HG02852 (cell line): Measurements from ENCODE around the gene RAB7B.

Experiments used
- ATAC-seq: cut with Tn5 transposase; IDR thresholded peaks from one replicate; pipeline ENCODE4 v1.9.1; 2021; ENCODE audit warnings: mild to moderate bottlenecking, moderate library complexity; ENCODE audit not compliant: unreplicated experiment

The RAB7B gene

GRCh38 chr1:205950826-205951549 lies 52.2 kb downstream of the RAB7B start:
- ATAC-seq: no peak

DNA sequence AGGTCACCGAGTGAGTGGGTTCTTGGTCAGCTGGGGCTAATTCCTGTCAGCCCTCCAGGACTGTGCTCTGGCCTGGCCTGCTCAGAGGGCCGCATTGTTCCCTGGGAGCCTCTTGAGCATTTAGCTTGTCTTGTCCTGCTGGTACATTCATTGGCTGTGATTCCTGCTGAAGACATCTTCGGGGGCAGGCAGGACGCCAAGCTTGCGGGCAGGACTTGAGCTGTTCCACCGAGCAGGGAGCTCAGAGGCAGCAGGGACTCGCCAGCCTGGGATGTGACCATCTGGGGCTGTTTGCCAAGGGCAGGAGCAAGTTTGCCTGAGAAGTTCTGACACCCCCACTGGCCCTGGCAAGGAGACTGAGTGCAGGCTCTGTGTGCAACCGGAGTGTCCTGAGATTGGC lies 52.9 kb downstream of the RAB7B start:
- no peak for ATAC-seq

DNA sequence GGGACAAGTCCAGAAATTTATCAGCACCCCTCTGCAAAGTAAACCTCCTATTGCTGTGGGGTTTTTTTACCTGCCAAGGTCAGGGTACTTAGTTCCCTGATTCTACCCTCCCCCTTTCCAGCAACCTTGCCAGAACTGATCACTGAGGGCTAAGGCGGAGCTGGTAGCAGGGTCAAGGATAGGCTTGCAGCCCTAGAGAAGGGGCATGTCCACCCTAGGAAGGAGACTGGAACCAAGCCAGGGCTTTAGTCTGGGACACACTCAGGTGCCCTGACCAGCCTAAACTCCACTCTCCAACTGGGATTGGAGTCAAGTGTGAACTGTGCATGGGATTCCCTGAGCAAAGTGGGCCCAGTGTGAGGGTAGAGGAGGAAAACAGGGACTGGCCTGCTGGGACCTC lies 53.4 kb downstream of the RAB7B start:
- ATAC-seq: no peak

GRCh38 chr1:205948886-205949285 lies 54.3 kb downstream of the RAB7B start:
- ATAC-seq: no peak

- no peak for ATAC-seq
Observed at GRCh38 chr1:205948039-205948438, 55.2 kb downstream of the RAB7B start.

DNA sequence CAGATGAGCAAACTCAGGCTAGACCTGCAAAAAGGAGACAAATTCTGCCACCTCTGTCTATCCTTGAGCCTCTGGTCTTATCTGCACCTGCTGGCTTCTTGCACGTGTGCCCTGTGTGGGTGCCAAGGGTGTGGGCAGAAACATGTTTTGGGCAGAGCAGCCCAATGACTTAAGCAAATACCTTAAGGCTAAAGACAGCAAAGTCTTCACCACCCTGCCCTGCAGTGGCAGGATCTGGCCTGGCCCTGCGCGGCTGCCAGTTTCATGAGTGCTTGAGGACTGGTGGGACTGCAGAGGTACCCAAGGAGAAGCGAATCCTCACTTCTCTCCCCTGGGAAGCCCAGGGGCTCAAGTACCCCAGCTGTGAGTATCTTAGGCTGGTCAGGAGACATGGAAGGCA lies 56.2 kb downstream of the RAB7B start:
- ATAC-seq: no peak

DNA sequence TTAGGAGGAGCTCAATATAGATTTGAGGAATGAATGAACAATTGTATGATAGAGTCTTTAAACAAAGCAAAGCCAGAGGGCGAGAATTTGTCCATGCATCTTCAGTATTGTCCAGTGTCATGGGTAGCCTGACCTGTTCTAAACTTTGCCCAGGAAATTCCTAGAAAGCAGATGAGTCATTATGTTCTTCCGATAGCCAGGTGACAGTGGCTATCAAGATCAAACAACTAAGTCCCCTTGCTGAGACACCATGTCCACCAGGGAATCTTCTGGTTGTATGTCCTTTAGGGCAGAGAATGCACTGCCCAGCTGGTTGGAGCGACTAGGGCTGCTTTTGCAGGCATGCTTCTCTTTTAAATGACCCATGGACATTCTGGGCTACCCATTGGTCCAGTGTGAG lies 58.1 kb downstream of the RAB7B start:
- ATAC-seq: no peak

GRCh38 chr1:205944525-205944924 lies 58.7 kb downstream of the RAB7B start:
- no peak for ATAC-seq

- no peak for ATAC-seq
Observed at GRCh38 chr1:205943245-205943644, 60.0 kb downstream of the RAB7B start, which contains the start of gene SLC26A9. TSS of gene SLC26A9 (minus strand) at chr1:205943456. CDS start at chr1:205935820, 7,636 bp downstream.

GRCh38 chr1:205942631-205943159 lies 60.5 kb downstream of the RAB7B start:
- no peak for ATAC-seq

- no peak for ATAC-seq
Observed at GRCh38 chr1:205940710-205941109, 62.5 kb downstream of the RAB7B start.

- no peak for ATAC-seq
Observed at GRCh38 chr1:205939690-205940330, 63.4 kb downstream of the RAB7B start.

- no peak for ATAC-seq
Observed at GRCh38 chr1:205938682-205939081, 64.5 kb downstream of the RAB7B start.

GRCh38 chr1:205936846-205937586 lies 66.2 kb downstream of the RAB7B start:
- no peak for ATAC-seq

DNA sequence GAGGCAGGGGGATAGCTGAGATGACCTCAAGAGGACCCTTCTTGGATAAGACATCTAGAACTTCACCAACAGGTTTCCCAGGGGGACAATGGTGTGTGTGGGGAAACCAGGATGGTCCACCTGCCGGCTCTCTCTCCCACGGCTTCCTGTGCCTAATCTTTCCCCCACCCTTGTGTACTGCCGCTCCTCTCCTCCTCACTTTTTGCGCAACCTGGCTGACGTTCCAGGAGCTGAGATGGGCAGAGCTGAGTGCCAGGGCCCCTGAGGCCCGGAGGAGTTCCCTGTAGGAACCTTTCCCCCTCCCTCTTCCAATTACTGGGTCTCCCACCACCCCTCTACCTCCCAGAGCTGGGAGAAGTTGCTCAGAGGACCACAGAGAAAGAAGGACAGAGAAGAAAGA lies 66.9 kb downstream of the RAB7B start:
- no peak for ATAC-seq

DNA sequence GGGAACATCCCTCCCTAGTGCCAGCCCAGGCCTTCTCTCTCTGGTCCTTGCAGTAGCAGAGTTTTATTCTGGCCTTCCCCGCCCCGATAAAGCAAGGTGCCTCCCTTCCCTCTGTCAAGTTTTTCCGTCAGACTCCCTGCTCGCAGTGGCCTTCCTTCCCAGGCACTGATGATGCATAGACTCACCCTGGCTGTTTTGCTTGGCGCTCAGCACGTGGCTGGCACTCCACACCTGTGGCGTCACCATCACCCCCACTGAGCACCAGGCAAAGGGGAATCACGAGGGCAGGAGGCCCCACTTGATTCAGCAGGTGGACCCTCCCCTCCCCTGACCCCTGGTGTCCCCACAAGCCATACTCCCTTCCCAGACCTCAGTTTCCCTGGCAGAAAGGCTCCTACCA lies 67.3 kb downstream of the RAB7B start:
- ATAC-seq: no peak

GRCh38 chr1:205934788-205935187 lies 68.4 kb downstream of the RAB7B start:
- no peak for ATAC-seq

GRCh38 chr1:205933671-205934618 lies 69.2 kb downstream of the RAB7B start:
- no peak for ATAC-seq

- no peak for ATAC-seq
Observed at GRCh38 chr1:205932776-205933175, 70.4 kb downstream of the RAB7B start.

- no peak for ATAC-seq
Observed at GRCh38 chr1:205930799-205931281, 72.4 kb downstream of the RAB7B start.
